ENCODE data around the gene CASP12. TPM values are rescaled to one million over a fixed set of nuclear protein-coding genes. Genes with fewer than 3 reads are reported as not detected.
A peak's percentile ranks its signal among the peaks of the same experiment; 100 is the strongest.

Gene CASP12
- total and polyA plus RNA-seq, 12 donors: 0.06 to 0.46 (median 0.33) TPM; not detected in 6

DNA sequence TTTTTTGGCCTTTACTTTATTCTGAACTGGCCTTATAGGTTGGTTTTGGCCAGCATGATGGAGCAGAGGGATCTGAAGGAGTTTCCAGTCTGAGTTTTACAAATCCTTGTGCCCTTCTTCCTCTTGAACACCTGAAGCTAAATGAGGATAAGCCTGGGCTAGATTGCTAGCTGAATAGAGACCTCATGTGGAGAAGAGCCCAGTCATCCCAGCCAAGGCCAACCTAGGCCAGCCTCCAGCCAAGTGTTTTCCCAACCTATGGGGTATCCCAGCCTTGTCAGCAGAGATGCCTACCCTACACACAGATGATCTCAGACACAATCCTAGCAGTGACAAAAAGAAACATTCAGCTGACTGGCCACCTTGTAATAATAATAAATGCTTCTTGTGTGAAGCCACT lies 966 bp upstream of the CASP12 start:
- peaks cover 0 to 23% (median 6%) of the 10 kb centered on the region in 9 donors for H3K4me1 ChIP-seq
- ATAC-seq (no peak), DNase-seq (no peak)
- H3K9me3 ChIP-seq: no peaks in the 10 kb centered on the region
- H3K36me3 ChIP-seq: no peaks in the 10 kb centered on the region
- H3K4me3 ChIP-seq: no peak overlapping the region
- peak overlapping the region in 8 of 10 donors; percentile 59 to 83 (median 75) for H3K27ac ChIP-seq
- intact Hi-C loops (cut with DNase I): no loop called here
- H3K27me3 ChIP-seq: no peaks in the 10 kb centered on the region
- no peak for TF ChIP-seq CTCF (IDR thresholded peaks at IDR 0.05)

- H3K9me3 ChIP-seq: no peaks in the 10 kb centered on the region
- intact Hi-C loops (cut with DNase I): no loop called here
- H3K27ac ChIP-seq: peak overlapping the region; percentile 26 to 83 (median 73)
- H3K36me3 ChIP-seq: no peaks in the 10 kb centered on the region
- ATAC-seq: peak in 7 of 8 donors; percentile 46 to 70 (median 60)
- TF ChIP-seq CTCF (IDR thresholded peaks at IDR 0.05): no peak
- peak overlapping the region in 7 of 10 donors; percentile 28 to 53 (median 43) for H3K4me3 ChIP-seq
- H3K4me1 ChIP-seq: peaks cover 0 to 29% (median 6%) of the 10 kb centered on the region in 9 donors
- H3K27me3 ChIP-seq: no peaks in the 10 kb centered on the region
- 33 to 47% methylated on average over 1 of the region's 1 CpG for WGBS, 2 donors
- DNase-seq: no peak
Measured at GRCh38 chr11:104898685-104899013, 389 bp upstream of the CASP12 start.

DNA sequence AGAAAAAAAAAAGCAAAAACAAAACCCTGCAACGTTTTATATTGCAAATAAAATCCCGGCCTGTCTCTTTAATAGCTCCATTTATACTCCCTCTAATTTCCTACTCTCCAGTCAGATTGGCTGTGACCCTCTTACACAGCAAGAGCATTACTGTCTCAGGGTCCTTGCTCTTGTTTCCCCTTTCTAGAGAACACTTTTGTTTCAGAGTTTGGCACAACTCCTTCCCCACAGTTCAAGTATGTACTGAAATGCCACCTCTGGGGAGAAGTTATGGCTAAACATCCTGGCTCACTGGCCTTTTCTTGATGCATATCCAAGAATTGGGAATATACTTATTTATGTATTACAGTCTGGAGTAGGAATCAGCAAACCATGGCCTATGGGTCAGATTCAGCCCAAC lies 2.6 kb downstream of the CASP12 start:
- peak in 2 of 8 donors; percentile 19 to 61 for ATAC-seq
- peak overlapping the region in 1 of 10 donors; percentile 6 for H3K27ac ChIP-seq
- no peak for TF ChIP-seq CTCF (IDR thresholded peaks at IDR 0.05)
- no peaks in the 10 kb centered on the region for H3K9me3 ChIP-seq
- peaks cover 0 to 15% (median 0%) of the 10 kb centered on the region in 9 donors for H3K36me3 ChIP-seq
- WGBS, 2 donors: 44 to 51% methylated on average over 2 of the region's 2 CpGs
- H3K4me1 ChIP-seq: peaks cover 0 to 39% (median 6%) of the 10 kb centered on the region in 9 donors
- no peaks in the 10 kb centered on the region for H3K27me3 ChIP-seq
- intact Hi-C loops (cut with DNase I): no loop called here
- no peak for DNase-seq
- H3K4me3 ChIP-seq: no peak overlapping the region

- DNase-seq (no peak), ATAC-seq (no peak)
- no peaks in the 10 kb centered on the region for H3K9me3 ChIP-seq
- H3K4me3 ChIP-seq: no peak overlapping the region
- H3K27ac ChIP-seq: no peak overlapping the region
- H3K36me3 ChIP-seq: peaks cover 0 to 19% (median 0%) of the 10 kb centered on the region in 9 donors
- WGBS, 2 donors: 97 to 98% methylated on average over 1 of the region's 1 CpG
- peaks cover 0 to 35% (median 6%) of the 10 kb centered on the region in 9 donors for H3K4me1 ChIP-seq
- H3K27me3 ChIP-seq: no peaks in the 10 kb centered on the region
- intact Hi-C loops (cut with DNase I): loop anchor here in 1 of 10 donors (5.0 kb wide), 1 partner anchor 73 kb away; the partner anchor contains the start of gene CASP4
- TF ChIP-seq CTCF (IDR thresholded peaks at IDR 0.05): no peak
Measured at GRCh38 chr11:104893876-104894275, 4.4 kb downstream of the CASP12 start.
